Gastrocnemius medialis (tissue), 4 donors: ENCODE measurements around the gene NOS1AP. TPM values are rescaled to one million over a fixed set of nuclear protein-coding genes. Genes with fewer than 3 reads are reported as not detected.

ENCODE experiments used
- ATAC-seq, 2 donors: fragments of 150-250 bp; one replicate each; pipeline ENCODE4 v1.9.1; 2016
- DNase-seq, 2 donors: peaks; one replicate each; pipeline ENCODE4 v3.0.0-alpha.2; 2019
- H3K27ac ChIP-seq, 4 donors: fragments of 200-600 bp; sonication (generic); 1 replicate in 1 of 4; 2 replicates in 3 of 4; pipeline ENCODE4 v1.5.1; 2016 to 2018; ENCODE audit warnings: mild to moderate bottlenecking in 2 of 4, moderate library complexity in 1 of 4
- H3K27me3 ChIP-seq, 3 donors: fragments of 200-600 bp; sonication (generic) in 2 of 3; 1 replicate in 1 of 3; 2 replicates in 2 of 3; pipeline versions ENCODE4 v1.5.1 to v1.6.0; 2016 to 2019; ENCODE audit warnings: mild to moderate bottlenecking in 1 of 3, moderate library complexity in 1 of 3
- H3K36me3 ChIP-seq, 2 donors: fragments of 200-600 bp; sonication (generic) in 1 of 2; one replicate each; pipeline ENCODE4 v1.5.1; 2017 to 2018
- H3K4me1 ChIP-seq, 2 donors: fragments of 200-600 bp; sonication (generic) in 1 of 2; one replicate each; pipeline ENCODE4 v1.5.1; 2016 to 2017; ENCODE audit warnings: mild to moderate bottlenecking in 2 of 2
- H3K4me3 ChIP-seq, 4 donors: fragments of 200-600 bp; sonication (generic) in 3 of 4; 1 replicate in 1 of 4; 2 replicates in 3 of 4; pipeline ENCODE4 v1.5.1; 2016 to 2019; ENCODE audit warnings: mild to moderate bottlenecking in 2 of 4
- H3K9me3 ChIP-seq, 3 donors: fragments of 200-600 bp; sonication (generic) in 2 of 3; 1 replicate in 1 of 3; 2 replicates in 2 of 3; pipeline ENCODE4 v1.5.1; 2016 to 2019
- POLR2A ChIP-seq, 2 donors: fragments of 450-650 bp; IDR thresholded peaks; one replicate each; pipeline ENCODE4 v1.6.1; 2017; ENCODE audit warnings: antibody characterized with exemption in 2 of 2, mild to moderate bottlenecking in 2 of 2, moderate library complexity in 2 of 2
- in situ Hi-C, 4 donors: fragments of 200-750 bp; cut with MboI; loops; one replicate each; pipeline versions ENCODE4 v1.15.0 to v1.8.0; 2017; ENCODE audit warnings: low sequenced_read_pairs in 4 of 4
- intact Hi-C: fragments of 100-400 bp; cut with DNase I; formaldehyde crosslinking; loops from one replicate; pipeline ENCODE4 v1.15.1; 2023; ENCODE audit warnings: low total_unique reads
- total RNA-seq, 4 donors: library from RNA; depleted of rRNA; stranded (reverse); fragments of >200 nt; gene quantifications; one replicate each; pipeline versions ENCODE4 v1.1.0 to v1.2.3, GENCODE V29; 2016
- TF ChIP-seq, protein P1 (sequence below), 5 experiments: fragments of 450-650 bp in 3 of 5; fragments of 200-600 bp in 2 of 5; sonication (generic) in 2 of 5; IDR thresholded peaks in 4 of 5; conservative IDR thresholded peaks in 1 of 5; 1 replicate in 4 of 5; 2 replicates in 1 of 5; pipeline ENCODE4 v1.5.1; 2016 to 2019; ENCODE audit warnings: antibody characterized with exemption in 5 of 5, mild to moderate bottlenecking in 3 of 5, moderate library complexity in 3 of 5

NOS1AP gene
- total RNA-seq, 4 donors from 2014 or later = 0.20 to 0.40 (median 0.25) TPM

- intact Hi-C loops = no loop called here
- in situ Hi-C loops = no loop called here
- H3K9me3 ChIP-seq = no peaks in the 10 kb centered on the region
- no peak overlapping the region for H3K4me3 ChIP-seq
- H3K4me1 ChIP-seq = no peaks in the 10 kb centered on the region
- H3K27ac ChIP-seq = no peak overlapping the region
- TF ChIP-seq, protein P1, sequence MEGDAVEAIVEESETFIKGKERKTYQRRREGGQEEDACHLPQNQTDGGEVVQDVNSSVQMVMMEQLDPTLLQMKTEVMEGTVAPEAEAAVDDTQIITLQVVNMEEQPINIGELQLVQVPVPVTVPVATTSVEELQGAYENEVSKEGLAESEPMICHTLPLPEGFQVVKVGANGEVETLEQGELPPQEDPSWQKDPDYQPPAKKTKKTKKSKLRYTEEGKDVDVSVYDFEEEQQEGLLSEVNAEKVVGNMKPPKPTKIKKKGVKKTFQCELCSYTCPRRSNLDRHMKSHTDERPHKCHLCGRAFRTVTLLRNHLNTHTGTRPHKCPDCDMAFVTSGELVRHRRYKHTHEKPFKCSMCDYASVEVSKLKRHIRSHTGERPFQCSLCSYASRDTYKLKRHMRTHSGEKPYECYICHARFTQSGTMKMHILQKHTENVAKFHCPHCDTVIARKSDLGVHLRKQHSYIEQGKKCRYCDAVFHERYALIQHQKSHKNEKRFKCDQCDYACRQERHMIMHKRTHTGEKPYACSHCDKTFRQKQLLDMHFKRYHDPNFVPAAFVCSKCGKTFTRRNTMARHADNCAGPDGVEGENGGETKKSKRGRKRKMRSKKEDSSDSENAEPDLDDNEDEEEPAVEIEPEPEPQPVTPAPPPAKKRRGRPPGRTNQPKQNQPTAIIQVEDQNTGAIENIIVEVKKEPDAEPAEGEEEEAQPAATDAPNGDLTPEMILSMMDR (IDR thresholded peaks at IDR 0.05 in 4 of 5, conservative IDR thresholded peaks at IDR 0.05 in 1 of 5) = no peak
- no peaks in the 10 kb centered on the region for H3K27me3 ChIP-seq
- DNase-seq (no peak), ATAC-seq (no peak)
- no peaks in the 10 kb centered on the region for H3K36me3 ChIP-seq
Measured at GRCh38 chr1:162381941-162382750, 312.7 kb downstream of the NOS1AP start.

GRCh38 chr1:162383091-162383490 is 313.6 kb downstream of the NOS1AP start:
- H3K36me3 ChIP-seq = no peaks in the 10 kb centered on the region
- no peaks in the 10 kb centered on the region for H3K27me3 ChIP-seq
- H3K27ac ChIP-seq = no peak overlapping the region
- no peaks in the 10 kb centered on the region for H3K9me3 ChIP-seq
- DNase-seq (no peak), ATAC-seq (no peak)
- intact Hi-C loops = no loop called here
- H3K4me3 ChIP-seq = no peak overlapping the region
- no peak for TF ChIP-seq POLR2A (IDR thresholded peaks at IDR 0.05)
- TF ChIP-seq, protein P1 (IDR thresholded peaks at IDR 0.05 in 4 of 5, conservative IDR thresholded peaks at IDR 0.05 in 1 of 5) = no peak
- no peaks in the 10 kb centered on the region for H3K4me1 ChIP-seq
- in situ Hi-C loops = no loop called here

DNA sequence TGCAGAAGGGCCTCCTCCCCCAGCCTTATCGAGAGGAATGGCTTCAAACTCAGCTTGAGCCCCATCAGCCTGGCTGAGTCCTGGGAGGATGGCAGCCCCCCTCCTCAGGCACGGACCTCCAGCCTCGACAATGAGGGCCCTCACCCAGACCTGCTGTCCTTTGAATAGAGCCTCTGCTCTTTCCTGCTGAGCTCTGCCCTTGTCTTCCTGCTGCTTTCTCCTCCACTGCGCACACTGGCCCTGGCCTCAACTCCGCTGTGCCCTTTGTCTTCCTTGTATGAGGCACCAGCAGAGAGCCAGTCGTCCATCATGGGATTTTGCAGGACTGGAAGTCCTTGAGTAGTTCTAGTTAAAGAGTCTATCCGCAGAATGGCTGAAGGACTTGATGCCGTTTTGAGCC is 314.0 kb downstream of the NOS1AP start:
- in situ Hi-C loops (no loop called here), intact Hi-C loops (no loop called here)
- H3K9me3 ChIP-seq = no peaks in the 10 kb centered on the region
- H3K36me3 ChIP-seq = no peaks in the 10 kb centered on the region
- DNase-seq = no peak
- ATAC-seq = no peak
- H3K27ac ChIP-seq = no peak overlapping the region
- no peaks in the 10 kb centered on the region for H3K4me1 ChIP-seq
- TF ChIP-seq, protein P1 (IDR thresholded peaks at IDR 0.05 in 4 of 5, conservative IDR thresholded peaks at IDR 0.05 in 1 of 5) = no peak
- no peak for TF ChIP-seq POLR2A (IDR thresholded peaks at IDR 0.05)
- H3K27me3 ChIP-seq = no peaks in the 10 kb centered on the region
- no peak overlapping the region for H3K4me3 ChIP-seq

DNA sequence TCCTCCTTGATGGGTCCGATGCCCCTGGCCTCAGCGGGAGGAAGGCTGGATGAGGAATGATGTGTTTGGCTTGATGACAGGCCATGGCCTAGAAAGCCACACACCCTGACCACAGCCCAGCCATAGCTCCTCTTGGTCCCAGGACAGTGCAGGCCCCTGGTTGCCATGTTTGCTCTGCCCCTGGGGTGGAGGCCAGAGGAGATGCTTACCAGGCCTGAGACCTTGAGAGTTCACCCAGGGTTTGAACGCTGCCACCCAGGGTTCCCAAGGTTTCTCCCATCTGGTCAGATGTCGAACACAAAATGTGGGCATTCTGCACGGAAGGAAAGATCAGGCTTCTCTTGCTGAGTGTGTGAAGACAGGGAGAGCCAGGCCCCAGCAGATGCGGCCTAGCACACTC is 314.6 kb downstream of the NOS1AP start:
- intact Hi-C loops (no loop called here), in situ Hi-C loops (no loop called here)
- no peaks in the 10 kb centered on the region for H3K9me3 ChIP-seq
- no peaks in the 10 kb centered on the region for H3K27me3 ChIP-seq
- H3K4me3 ChIP-seq = no peak overlapping the region
- DNase-seq (no peak), ATAC-seq (no peak)
- H3K36me3 ChIP-seq = no peaks in the 10 kb centered on the region
- TF ChIP-seq, protein P1 (IDR thresholded peaks at IDR 0.05 in 4 of 5, conservative IDR thresholded peaks at IDR 0.05 in 1 of 5) = no peak
- no peak for TF ChIP-seq POLR2A (IDR thresholded peaks at IDR 0.05)
- H3K27ac ChIP-seq = no peak overlapping the region
- H3K4me1 ChIP-seq = no peaks in the 10 kb centered on the region
